ENCODE results near the gene KRT17. TPM values are rescaled to one million over a fixed set of nuclear protein-coding genes. Genes with fewer than 3 reads are reported as not detected.

The KRT17 gene
- total RNA-seq, 1 experiment from 2014 or later: 1.5 TPM

- no peak for TF ChIP-seq FOXJ3 (CRISPR knock-in tag; IDR thresholded peaks at IDR 0.05; ENCODE audit: borderline replicate concordance)
- TF ChIP-seq, protein P1, sequence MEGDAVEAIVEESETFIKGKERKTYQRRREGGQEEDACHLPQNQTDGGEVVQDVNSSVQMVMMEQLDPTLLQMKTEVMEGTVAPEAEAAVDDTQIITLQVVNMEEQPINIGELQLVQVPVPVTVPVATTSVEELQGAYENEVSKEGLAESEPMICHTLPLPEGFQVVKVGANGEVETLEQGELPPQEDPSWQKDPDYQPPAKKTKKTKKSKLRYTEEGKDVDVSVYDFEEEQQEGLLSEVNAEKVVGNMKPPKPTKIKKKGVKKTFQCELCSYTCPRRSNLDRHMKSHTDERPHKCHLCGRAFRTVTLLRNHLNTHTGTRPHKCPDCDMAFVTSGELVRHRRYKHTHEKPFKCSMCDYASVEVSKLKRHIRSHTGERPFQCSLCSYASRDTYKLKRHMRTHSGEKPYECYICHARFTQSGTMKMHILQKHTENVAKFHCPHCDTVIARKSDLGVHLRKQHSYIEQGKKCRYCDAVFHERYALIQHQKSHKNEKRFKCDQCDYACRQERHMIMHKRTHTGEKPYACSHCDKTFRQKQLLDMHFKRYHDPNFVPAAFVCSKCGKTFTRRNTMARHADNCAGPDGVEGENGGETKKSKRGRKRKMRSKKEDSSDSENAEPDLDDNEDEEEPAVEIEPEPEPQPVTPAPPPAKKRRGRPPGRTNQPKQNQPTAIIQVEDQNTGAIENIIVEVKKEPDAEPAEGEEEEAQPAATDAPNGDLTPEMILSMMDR (IDR thresholded peaks at IDR 0.05): peak; percentile 97
- no peak for TF ChIP-seq GABPB1 (CRISPR knock-in tag; IDR thresholded peaks at IDR 0.05)
- TF ChIP-seq SMAD3 (CRISPR knock-in tag; IDR thresholded peaks at IDR 0.05; ENCODE audit: borderline replicate concordance): no peak
- TF ChIP-seq, protein P2, sequence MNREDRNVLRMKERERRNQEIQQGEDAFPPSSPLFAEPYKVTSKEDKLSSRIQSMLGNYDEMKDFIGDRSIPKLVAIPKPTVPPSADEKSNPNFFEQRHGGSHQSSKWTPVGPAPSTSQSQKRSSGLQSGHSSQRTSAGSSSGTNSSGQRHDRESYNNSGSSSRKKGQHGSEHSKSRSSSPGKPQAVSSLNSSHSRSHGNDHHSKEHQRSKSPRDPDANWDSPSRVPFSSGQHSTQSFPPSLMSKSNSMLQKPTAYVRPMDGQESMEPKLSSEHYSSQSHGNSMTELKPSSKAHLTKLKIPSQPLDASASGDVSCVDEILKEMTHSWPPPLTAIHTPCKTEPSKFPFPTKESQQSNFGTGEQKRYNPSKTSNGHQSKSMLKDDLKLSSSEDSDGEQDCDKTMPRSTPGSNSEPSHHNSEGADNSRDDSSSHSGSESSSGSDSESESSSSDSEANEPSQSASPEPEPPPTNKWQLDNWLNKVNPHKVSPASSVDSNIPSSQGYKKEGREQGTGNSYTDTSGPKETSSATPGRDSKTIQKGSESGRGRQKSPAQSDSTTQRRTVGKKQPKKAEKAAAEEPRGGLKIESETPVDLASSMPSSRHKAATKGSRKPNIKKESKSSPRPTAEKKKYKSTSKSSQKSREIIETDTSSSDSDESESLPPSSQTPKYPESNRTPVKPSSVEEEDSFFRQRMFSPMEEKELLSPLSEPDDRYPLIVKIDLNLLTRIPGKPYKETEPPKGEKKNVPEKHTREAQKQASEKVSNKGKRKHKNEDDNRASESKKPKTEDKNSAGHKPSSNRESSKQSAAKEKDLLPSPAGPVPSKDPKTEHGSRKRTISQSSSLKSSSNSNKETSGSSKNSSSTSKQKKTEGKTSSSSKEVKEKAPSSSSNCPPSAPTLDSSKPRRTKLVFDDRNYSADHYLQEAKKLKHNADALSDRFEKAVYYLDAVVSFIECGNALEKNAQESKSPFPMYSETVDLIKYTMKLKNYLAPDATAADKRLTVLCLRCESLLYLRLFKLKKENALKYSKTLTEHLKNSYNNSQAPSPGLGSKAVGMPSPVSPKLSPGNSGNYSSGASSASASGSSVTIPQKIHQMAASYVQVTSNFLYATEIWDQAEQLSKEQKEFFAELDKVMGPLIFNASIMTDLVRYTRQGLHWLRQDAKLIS (CRISPR knock-in tag; IDR thresholded peaks at IDR 0.05; ENCODE audit: borderline replicate concordance): no peak
- TF ChIP-seq CBFB (CRISPR knock-in tag; IDR thresholded peaks at IDR 0.05; ENCODE audit: low read depth): no peak
- no peak for TF ChIP-seq ZNF423 (CRISPR knock-in tag; IDR thresholded peaks at IDR 0.05)
- TF ChIP-seq NR1H2 (CRISPR knock-in tag; IDR thresholded peaks at IDR 0.05): no peak
- TF ChIP-seq E2F5 (CRISPR knock-in tag; IDR thresholded peaks at IDR 0.05): no peak; the same call in 1 of the 2 replicates
- TF ChIP-seq IRF2 (CRISPR knock-in tag; IDR thresholded peaks at IDR 0.05; ENCODE audit: borderline replicate concordance, low read depth): no peak
- TF ChIP-seq RELA (CRISPR knock-in tag; IDR thresholded peaks at IDR 0.05; ENCODE audit: borderline replicate concordance): no peak
- TF ChIP-seq ZNF219 (CRISPR knock-in tag; IDR thresholded peaks at IDR 0.05; ENCODE audit: borderline replicate concordance): no peak
- 0 out of 2 replicates have a peak, but pooled peaks have one; percentile 27 for TF ChIP-seq FOXK1 (CRISPR knock-in tag; IDR thresholded peaks at IDR 0.05)
- TF ChIP-seq NFATC4 (CRISPR knock-in tag; IDR thresholded peaks at IDR 0.05): no peak
- TF ChIP-seq GTF2I (CRISPR knock-in tag; conservative IDR thresholded peaks at IDR 0.05): no peak
- no peak for TF ChIP-seq ZNF532 (CRISPR knock-in tag; IDR thresholded peaks at IDR 0.05; ENCODE audit: borderline replicate concordance)
- TF ChIP-seq, protein P3, sequence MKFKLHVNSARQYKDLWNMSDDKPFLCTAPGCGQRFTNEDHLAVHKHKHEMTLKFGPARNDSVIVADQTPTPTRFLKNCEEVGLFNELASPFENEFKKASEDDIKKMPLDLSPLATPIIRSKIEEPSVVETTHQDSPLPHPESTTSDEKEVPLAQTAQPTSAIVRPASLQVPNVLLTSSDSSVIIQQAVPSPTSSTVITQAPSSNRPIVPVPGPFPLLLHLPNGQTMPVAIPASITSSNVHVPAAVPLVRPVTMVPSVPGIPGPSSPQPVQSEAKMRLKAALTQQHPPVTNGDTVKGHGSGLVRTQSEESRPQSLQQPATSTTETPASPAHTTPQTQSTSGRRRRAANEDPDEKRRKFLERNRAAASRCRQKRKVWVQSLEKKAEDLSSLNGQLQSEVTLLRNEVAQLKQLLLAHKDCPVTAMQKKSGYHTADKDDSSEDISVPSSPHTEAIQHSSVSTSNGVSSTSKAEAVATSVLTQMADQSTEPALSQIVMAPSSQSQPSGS (CRISPR knock-in tag; IDR thresholded peaks at IDR 0.05; ENCODE audit: borderline replicate concordance, low read depth): no peak
- TF ChIP-seq FOXP4 (CRISPR knock-in tag; IDR thresholded peaks at IDR 0.05): no peak
- TF ChIP-seq PRRX2 (CRISPR knock-in tag; IDR thresholded peaks at IDR 0.05): peak; percentile 63; the same call in 1 of the 2 replicates
- TF ChIP-seq CDX4 (CRISPR knock-in tag; IDR thresholded peaks at IDR 0.05; ENCODE audit: borderline replicate concordance): no peak
- no peak for TF ChIP-seq ZNF425 (CRISPR knock-in tag; conservative IDR thresholded peaks at IDR 0.05)
Observed at GRCh38 chr17:41647940-41648410, 23.6 kb upstream of the KRT17 start (continued).

Data from WTC11 (cell line).